Lung (tissue), 12 donors: ENCODE measurements around the gene MX1. TPM values are rescaled to one million over a fixed set of nuclear protein-coding genes. Genes with fewer than 3 reads are reported as not detected.
"Not testable (repeated sequence)": the region's sequence is repeated elsewhere in the genome, so short reads cannot be mapped to it uniquely, and the experiment has no call there.

Experiments
- ATAC-seq: fragments of 200-7000 bp; cut with Tn5 transposase; one replicate; pipeline ENCODE4 v1.9.1; 2020; ENCODE audit warnings: moderate number of reproducible peaks; ENCODE audit not compliant: insufficient read depth, low FRiP score
- DNase-seq, 3 donors: peaks; one replicate each; pipeline ENCODE4 v3.0.0-alpha.2; 2013 to 2017
- H3K27ac ChIP-seq, 2 donors: one replicate each; pipeline ENCODE4 v1.5.1; 2013; ENCODE audit warnings: mild to moderate bottlenecking in 2 of 2, moderate library complexity in 2 of 2, control low read depth in 1 of 2, inconsistent platforms in 1 of 2, low read depth in 1 of 2, low read length in 1 of 2
- H3K27me3 ChIP-seq, 3 donors: one replicate each; pipeline ENCODE4 v1.5.1; 2013; ENCODE audit warnings: low read length in 2 of 3; ENCODE audit not compliant: control insufficient read depth in 3 of 3, insufficient read depth in 3 of 3
- H3K36me3 ChIP-seq, 4 donors: one replicate each; pipeline ENCODE4 v1.5.1; 2013; ENCODE audit warnings: low read length in 4 of 4, mild to moderate bottlenecking in 1 of 4, moderate library complexity in 1 of 4; ENCODE audit not compliant: control insufficient read depth in 4 of 4, insufficient read depth in 4 of 4
- H3K4me1 ChIP-seq, 5 donors: one replicate each; pipeline ENCODE4 v1.5.1; 2013; ENCODE audit warnings: low read length in 5 of 5, mild to moderate bottlenecking in 2 of 5, moderate library complexity in 1 of 5; ENCODE audit not compliant: control insufficient read depth in 5 of 5, insufficient read depth in 5 of 5
- H3K4me3 ChIP-seq: one replicate; pipeline ENCODE4 v1.5.1; 2013; ENCODE audit warnings: mild to moderate bottlenecking, control low read depth, moderate library complexity
- H3K9ac ChIP-seq, 2 donors: one replicate each; pipeline ENCODE4 v1.5.1; 2013; ENCODE audit warnings: low read length in 2 of 2, control low read depth in 1 of 2; ENCODE audit not compliant: insufficient read depth in 1 of 2
- H3K9me3 ChIP-seq, 4 donors: one replicate each; pipeline ENCODE4 v1.5.1; 2013; ENCODE audit warnings: low read length in 3 of 4, mild to moderate bottlenecking in 1 of 4, moderate library complexity in 1 of 4; ENCODE audit not compliant: control insufficient read depth in 4 of 4, insufficient read depth in 3 of 4
- CTCF ChIP-seq: IDR thresholded peaks from 2 replicates; pipeline ENCODE4 v1.5.1; 2012; ENCODE audit warnings: mild to moderate bottlenecking; ENCODE audit errors: control extremely low read depth, extremely low read depth
- WGBS, 2 donors: extraction: QIAGEN DNeasy Blood & Tissue Kit; methylation state at CpG; one replicate each; pipeline ENCODE4 v1.1.7; 2013; 5-methylcytosine and 5-hydroxymethylcytosine counted together
- polyA plus RNA-seq, 2 donors: library from polyadenylated mRNA; stranded (reverse); fragments of 200-250 nt; gene quantifications; one replicate each; pipeline ENCODE4 v1.2.1, GENCODE V29; 2013
- total RNA-seq, 2 donors: library from RNA; depleted of rRNA in 1 of 2; stranded (reverse); fragments of >200 nt in 1 of 2; gene quantifications; one replicate each; pipeline ENCODE4 v1.2.1, GENCODE V29; 2014 to 2021
- donor health status: control.
- donor health status: control.
- donor health status: Bipolar disorder and iron deficiency.
- donor health status: healthy.
- donor health status: DM: yes; HTN: yes; CAD: no.

MX1 gene
- total and polyA plus RNA-seq, 4 donors, result 18.9 to 43.5 (median 31.3) TPM

GRCh38 chr21:41410767-41411448, 15.1 kb upstream of the MX1 start:
- Histone ChIP-seq H3K9ac (no peak overlapping the region), H3K27ac (no peak overlapping the region), H3K4me1 (peaks cover 0 to 3% (median 0%) of the 10 kb centered on the region in 5 donors), H3K36me3 (peaks cover 0 to 9% (median 4%) of the 10 kb centered on the region in 4 donors), H3K4me3 (no peak overlapping the region), H3K9me3 (peaks cover 0 to 8% (median 0%) of the 10 kb centered on the region in 4 donors), H3K27me3 (no peaks in the 10 kb centered on the region)
- ATAC-seq (no peak), DNase-seq (no peak)
- WGBS, 2 donors, result 80 to 85% methylated on average over 5 of the region's 5 CpGs
- TF ChIP-seq CTCF, result no peak

GRCh38 chr21:41411449-41412089, 14.5 kb upstream of the MX1 start:
- Histone ChIP-seq H3K4me3 (no peak overlapping the region), H3K9me3 (peaks cover 0 to 8% (median 0%) of the 10 kb centered on the region in 4 donors), H3K4me1 (peaks cover 0 to 3% (median 0%) of the 10 kb centered on the region in 5 donors), H3K27ac (no peak overlapping the region), H3K36me3 (peaks cover 0 to 9% (median 4%) of the 10 kb centered on the region in 4 donors), H3K27me3 (no peaks in the 10 kb centered on the region), H3K9ac (no peak overlapping the region)
- TF ChIP-seq CTCF, result no peak
- DNase-seq (no peak), ATAC-seq (peak; percentile 58)
- 57 to 75% methylated on average over 5 of the region's 5 CpGs for WGBS, 2 donors

GRCh38 chr21:41417505-41417904, 8.5 kb upstream of the MX1 start:
- DNase-seq, H3K9ac ChIP-seq, H3K27ac ChIP-seq, ATAC-seq, H3K36me3 ChIP-seq, H3K9me3 ChIP-seq, H3K4me3 ChIP-seq, H3K27me3 ChIP-seq, H3K4me1 ChIP-seq: not testable (repeated sequence)
- WGBS, 2 donors, result 89 to 94% methylated on average over 2 of the region's 2 CpGs

- ATAC-seq (no peak), DNase-seq (no peak)
- Histone ChIP-seq H3K9me3 (no peaks in the 10 kb centered on the region), H3K27me3 (no peaks in the 10 kb centered on the region), H3K4me1 (peaks cover 0 to 5% (median 3%) of the 10 kb centered on the region in 5 donors), H3K27ac (no peak overlapping the region), H3K4me3 (no peak overlapping the region), H3K36me3 (no peaks in the 10 kb centered on the region), H3K9ac (no peak overlapping the region)
- no peak for TF ChIP-seq CTCF
- 95 to 99% methylated on average over 6 of the region's 6 CpGs for WGBS, 2 donors
Observed at GRCh38 chr21:41418393-41418792, 7.6 kb upstream of the MX1 start.
